Stimulated activated CD4-positive, alpha-beta T cell treated with anti-CD3 and anti-CD28 coated beads, TNF-alpha, amount 100 ng/mL, for 48 hours (primary cell): ENCODE results near the gene MANSC4.
"Not testable (repeated sequence)": the region's sequence is repeated elsewhere in the genome, so short reads cannot be mapped to it uniquely, and the experiment has no call there.

Experiments
- DNase-seq, 3 donors: peaks; one replicate each; pipeline ENCODE4 v3.0.0-alpha.2; 2020; ENCODE audit warnings: low read depth in 3 of 3

The MANSC4 gene

DNA sequence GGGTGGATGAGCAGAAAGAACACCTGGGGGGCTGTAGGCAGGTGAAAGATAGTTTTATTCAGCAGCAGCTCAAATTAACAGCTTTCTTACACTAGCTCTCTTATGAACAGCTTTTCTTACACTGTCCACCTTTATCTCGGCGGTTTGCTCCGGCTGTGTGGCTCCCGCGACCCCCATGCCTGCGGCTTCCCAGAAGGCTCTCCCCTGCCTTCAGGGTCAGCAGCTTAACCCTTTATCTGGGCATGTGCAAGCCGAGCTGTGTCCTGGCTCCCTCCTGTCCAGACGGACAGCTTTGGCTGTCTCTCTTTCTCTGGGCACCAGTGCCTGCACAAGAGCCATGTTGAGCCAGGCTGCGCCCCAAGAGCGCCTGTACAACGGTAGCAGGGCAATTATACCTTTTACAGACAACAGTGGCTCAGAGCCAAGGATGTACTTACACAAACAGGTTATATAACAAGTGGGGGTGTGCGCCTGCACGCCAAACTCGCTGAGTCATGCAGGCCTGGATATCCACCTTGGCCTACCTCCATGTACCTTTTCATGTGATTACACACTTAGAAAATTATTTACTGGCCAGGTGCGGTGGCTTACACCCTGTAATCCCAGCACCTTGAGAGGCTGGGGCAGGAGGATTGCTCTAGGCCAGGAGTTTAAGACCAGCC lies 28.5 kb downstream of the MANSC4 start:
- no peak for DNase-seq

DNA sequence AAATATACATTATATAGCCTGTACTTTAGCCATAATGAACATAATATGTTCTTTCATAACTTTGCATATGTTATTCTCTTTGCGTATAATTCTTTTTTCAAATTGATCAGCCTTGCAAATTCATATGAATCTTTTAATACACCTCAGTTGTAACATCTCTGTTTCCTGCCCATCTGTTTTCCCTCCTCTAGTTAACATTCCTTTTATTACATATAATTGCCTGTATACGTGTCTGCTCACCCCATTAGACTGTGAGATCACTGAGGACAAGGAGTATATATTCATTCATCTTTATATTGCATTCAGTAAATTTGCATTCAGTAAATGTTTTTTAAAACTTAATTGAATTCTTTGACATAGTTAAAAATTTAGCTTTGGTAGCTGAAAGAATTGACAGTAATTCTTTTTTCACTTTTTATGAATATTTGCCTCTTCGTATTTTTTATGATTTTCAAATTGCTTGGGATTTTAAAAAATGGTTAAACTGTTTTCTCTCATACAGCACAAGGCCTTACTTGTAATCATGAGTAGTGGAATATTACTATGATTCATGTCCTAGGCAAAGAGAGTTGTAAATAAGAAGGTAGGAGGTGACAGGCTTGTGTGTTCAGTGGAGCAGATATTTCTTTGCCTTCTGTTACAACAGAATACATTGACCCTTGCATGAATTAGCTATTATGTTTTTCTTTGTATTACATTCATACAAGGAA lies 32.8 kb downstream of the MANSC4 start:
- DNase-seq = no peak

DNA sequence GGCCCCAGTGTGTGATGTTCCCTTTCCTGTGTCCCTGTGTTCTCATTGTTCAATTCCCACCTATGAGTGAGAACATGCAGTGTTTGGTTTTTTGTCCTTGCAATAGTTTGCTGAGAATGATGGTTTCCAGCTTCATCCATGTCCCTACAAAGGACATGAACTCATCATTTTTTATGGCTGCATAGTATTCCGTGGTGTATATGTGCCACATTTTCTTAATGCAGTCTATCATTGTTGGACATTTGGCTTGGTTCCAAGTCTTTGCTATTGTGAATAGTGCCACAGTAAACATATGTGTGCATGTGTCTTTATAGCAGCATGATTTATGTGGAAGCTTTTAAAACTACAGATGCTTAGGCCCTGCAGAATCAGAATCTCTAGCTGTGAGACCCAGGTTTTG lies 34.3 kb downstream of the MANSC4 start:
- not testable (repeated sequence) for DNase-seq

- DNase-seq = no peak
Measured at GRCh38 chr12:27743601-27744000, 36.4 kb downstream of the MANSC4 start.

DNA sequence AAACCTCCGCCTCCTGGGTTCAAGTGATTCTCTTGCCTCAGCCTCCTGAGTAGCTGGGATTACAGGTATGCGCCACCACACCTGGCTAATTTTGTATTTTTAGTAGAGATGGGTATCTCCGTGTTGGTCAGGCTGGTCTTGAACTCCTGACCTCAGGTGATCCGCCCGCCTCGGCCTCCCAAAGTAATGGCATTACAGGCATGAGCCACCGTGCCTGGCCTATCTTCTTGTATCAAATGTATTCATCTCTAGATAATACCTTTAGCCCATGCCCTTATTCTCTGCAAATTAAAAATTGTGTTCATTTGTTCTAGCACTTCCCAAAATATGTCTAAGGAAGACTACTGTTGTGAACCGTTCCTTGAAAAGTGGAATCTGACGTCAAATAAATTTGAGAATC lies 45.7 kb downstream of the MANSC4 start:
- not testable (repeated sequence) for DNase-seq

GRCh38 chr12:27733791-27734190 lies 46.2 kb downstream of the MANSC4 start:
- no peak for DNase-seq

GRCh38 chr12:27733052-27733656 lies 46.9 kb downstream of the MANSC4 start:
- DNase-seq = no peak

DNA sequence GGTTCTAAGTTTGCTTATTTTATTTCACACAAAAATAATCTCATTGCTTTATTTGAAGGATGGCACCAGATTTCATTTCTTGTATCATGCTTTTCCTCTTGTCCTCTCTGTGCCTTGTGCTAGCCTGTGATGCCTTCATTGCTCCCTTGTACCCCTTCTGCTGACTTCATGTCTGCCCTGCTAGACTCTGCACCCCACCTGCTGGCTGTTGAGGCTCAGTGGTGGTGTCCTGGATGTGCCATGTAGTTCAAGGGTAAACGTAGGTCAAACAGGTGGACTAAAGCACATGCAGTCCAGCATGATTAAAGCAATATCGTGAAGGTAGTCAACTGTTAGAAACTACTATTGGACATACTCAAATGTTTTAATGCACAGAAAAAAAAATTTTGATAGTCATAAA lies 47.8 kb downstream of the MANSC4 start:
- no peak for DNase-seq

DNA sequence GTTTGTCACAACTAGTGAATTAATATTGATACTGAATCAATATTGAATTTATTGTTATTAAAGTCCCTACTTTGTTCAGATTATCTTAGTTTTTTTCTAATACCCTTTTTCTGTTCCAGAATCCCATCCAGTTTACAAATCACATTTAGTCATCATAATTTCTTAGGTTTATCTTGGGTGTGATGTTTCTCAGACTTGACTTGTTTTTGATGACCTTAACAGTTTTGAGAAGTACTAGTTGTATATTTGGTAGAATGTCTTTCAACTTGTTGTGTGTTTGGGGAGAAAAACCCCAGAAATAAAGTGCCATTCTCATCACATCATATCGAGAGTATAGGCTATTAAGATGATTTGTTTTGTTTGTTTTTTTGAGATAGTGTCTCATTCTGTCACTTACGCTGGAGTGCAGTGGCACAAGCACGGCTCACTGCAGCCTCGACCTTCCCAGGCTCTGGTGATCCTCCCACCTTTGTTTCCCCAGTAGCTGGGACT lies 49.9 kb downstream of the MANSC4 start:
- DNase-seq = no peak

GRCh38 chr12:27723212-27723611 lies 56.8 kb downstream of the MANSC4 start:
- DNase-seq = no peak
